CD4-positive, alpha-beta memory T cell (primary cell): ENCODE results near the gene CCM2. TPM values are rescaled to one million over a fixed set of nuclear protein-coding genes. Genes with fewer than 3 reads are reported as not detected.

Source experiments
- CTCF ChIA-PET: fragments of 350-600 bp; sonication (Branson Sonifier 250); formaldehyde crosslinking; loops from one replicate; lab custom pipeline; 2021; ENCODE audit warnings: inconsistent platforms; ENCODE audit not compliant: partially characterized antibody; lab: Charles Lee
- POLR2A ChIA-PET: fragments of 350-600 bp; sonication (Branson Sonifier 250); formaldehyde crosslinking; loops from one replicate; lab custom pipeline; 2021; ENCODE audit not compliant: partially characterized antibody; lab: Charles Lee
- DNase-seq, 5 donors: peaks; one replicate each; pipeline versions ENCODE4 v3.0.0 to v3.0.0-alpha.2; 2020 to 2022; ENCODE audit warnings: mixed read lengths in 1 of 5
- H3K27ac ChIP-seq: one replicate; pipeline ENCODE4 v1.7.0; 2013; ENCODE audit warnings: low read depth, low read length
- H3K27me3 ChIP-seq: 2 replicates; pipeline ENCODE4 v1.7.0; 2013; ENCODE audit warnings: mild to moderate bottlenecking, low read length, moderate library complexity; ENCODE audit not compliant: insufficient read depth
- H3K36me3 ChIP-seq: 2 replicates; pipeline ENCODE4 v1.7.0; 2013; ENCODE audit warnings: mild to moderate bottlenecking, low read length, moderate library complexity; ENCODE audit not compliant: insufficient read depth
- H3K4me1 ChIP-seq: 2 replicates; pipeline ENCODE4 v1.7.0; 2013; ENCODE audit warnings: mild to moderate bottlenecking, low read length, moderate library complexity; ENCODE audit not compliant: insufficient read depth
- H3K4me3 ChIP-seq, 2 donors: one replicate each; pipeline ENCODE4 v1.7.0; 2013; ENCODE audit warnings: low read length in 2 of 2, mild to moderate bottlenecking in 1 of 2
- H3K9me3 ChIP-seq, 2 donors: one replicate each; pipeline ENCODE4 v1.7.0; 2013; ENCODE audit warnings: low read length in 2 of 2, control low read depth in 1 of 2; ENCODE audit not compliant: control insufficient read depth in 1 of 2
- H3K27ac Mint-ChIP-seq, 7 donors: one replicate each; pipeline ENCODE4 v1.8.0; 2020 to 2021; ENCODE audit warnings: mixed read lengths in 7 of 7, mild to moderate bottlenecking in 6 of 7, inconsistent platforms in 3 of 7, moderate library complexity in 3 of 7
- H3K27me3 Mint-ChIP-seq, 2 donors: one replicate each; pipeline ENCODE4 v1.8.0; 2020 to 2021; ENCODE audit warnings: mixed read lengths in 2 of 2
- H3K36me3 Mint-ChIP-seq, 2 donors: one replicate each; pipeline ENCODE4 v1.8.0; 2020 to 2021; ENCODE audit warnings: mixed read lengths in 2 of 2, inconsistent platforms in 1 of 2, mild to moderate bottlenecking in 1 of 2
- H3K4me1 Mint-ChIP-seq, 4 donors: one replicate each; pipeline ENCODE4 v1.8.0; 2020 to 2021; ENCODE audit warnings: mixed read lengths in 4 of 4, mild to moderate bottlenecking in 1 of 4
- H3K4me3 Mint-ChIP-seq, 8 donors: one replicate each; pipeline ENCODE4 v1.8.0; 2020 to 2021; ENCODE audit warnings: mixed read lengths in 8 of 8, mild to moderate bottlenecking in 7 of 8, moderate library complexity in 6 of 8, inconsistent platforms in 3 of 8
- H3K9me3 Mint-ChIP-seq, 8 donors: one replicate each; pipeline ENCODE4 v1.8.0; 2020 to 2021; ENCODE audit warnings: mixed read lengths in 8 of 8, mild to moderate bottlenecking in 5 of 8, inconsistent platforms in 3 of 8, moderate library complexity in 1 of 8
- intact Hi-C: fragments of 100-400 bp; cut with micrococcal nuclease; formaldehyde crosslinking; loops from one replicate; pipeline ENCODE4 v1.15.1; 2023
- polyA plus RNA-seq, 2 donors: library from polyadenylated mRNA; unstranded; fragments of 300-500 nt; fragmentation: Illumina TruSeq; gene quantifications; one replicate each; pipeline ENCODE4 v1.2.3, GENCODE V29; 2021
- total RNA-seq, 2 experiments: library from RNA; stranded (reverse); gene quantifications; one replicate each; pipeline ENCODE4 v1.2.3, GENCODE V29; 2021

Gene CCM2
- total and polyA plus RNA-seq, 4 experiments from 2014 or later: 82.1 to 200 (median 142) TPM

- POLR2A ChIA-PET: interaction anchor here (0.7 to 6.6 kb wide), 5 partner anchors 13 to 41 kb away, joined by 3 to 56 read pairs (median 5); no protein-coding TSS in a partner anchor
- Histone ChIP-seq H3K4me3 (no peak overlapping the region), H3K9me3 (no peaks in the 10 kb centered on the region), H3K27ac (no peak overlapping the region), H3K4me1 (peaks cover 23% of the 10 kb centered on the region), H3K27me3 (no peaks in the 10 kb centered on the region), H3K36me3 (no peaks in the 10 kb centered on the region)
- DNase-seq: peak in 4 of 5 donors; percentile 55 to 71 (median 62)
- Mint-ChIP-seq H3K4me3 (peak overlapping the region in 3 of 8 donors; percentile 16 to 50 (median 41)), H3K9me3 (no peaks in the 10 kb centered on the region), H3K36me3 (peaks cover 21 to 22% of the 10 kb centered on the region in 2 donors), H3K4me1 (peaks cover 27 to 59% (median 39%) of the 10 kb centered on the region in 4 donors), H3K27me3 (no peaks in the 10 kb centered on the region), H3K27ac (peak overlapping the region; percentile 41 to 92 (median 81))
- CTCF ChIA-PET: interaction anchor here (1.9 to 5.4 kb wide), 4 partner anchors 13 to 122 kb away, joined by 4 to 28 read pairs (median 18); partner anchors contain the start of gene CCM2
- intact Hi-C loops: no loop called here
Measured at GRCh38 chr7:45013465-45013967, 13.5 kb downstream of the CCM2 start.

- Mint-ChIP-seq H3K36me3 (peaks cover 17 to 25% of the 10 kb centered on the region in 2 donors), H3K4me3 (peak overlapping the region in 1 of 8 donors; percentile 18), H3K27me3 (no peaks in the 10 kb centered on the region), H3K9me3 (no peaks in the 10 kb centered on the region), H3K4me1 (peaks cover 25 to 52% (median 34%) of the 10 kb centered on the region in 4 donors), H3K27ac (peak overlapping the region in 6 of 7 donors; percentile 36 to 86 (median 66))
- no peak for DNase-seq
- ChIA-PET CTCF (interaction anchor here (0.9 to 5.4 kb wide), 5 partner anchors 11 to 42 kb away, joined by 3 to 28 read pairs (median 14); partner anchors contain the start of gene CCM2), POLR2A (interaction anchor here (0.7 to 6.6 kb wide), 4 partner anchors 12 to 37 kb away, joined by 3 to 56 read pairs (median 8); partner anchors contain the start of gene MYO1G)
- H3K36me3 ChIP-seq: no peaks in the 10 kb centered on the region
- no peak overlapping the region for H3K27ac ChIP-seq
- peaks cover 14% of the 10 kb centered on the region for H3K4me1 ChIP-seq
- H3K27me3 ChIP-seq: no peaks in the 10 kb centered on the region
- H3K4me3 ChIP-seq: no peak overlapping the region
- H3K9me3 ChIP-seq: no peaks in the 10 kb centered on the region
- intact Hi-C loops: no loop called here
Measured at GRCh38 chr7:45015313-45015712, 15.3 kb downstream of the CCM2 start.

- Histone ChIP-seq H3K36me3 (no peaks in the 10 kb centered on the region), H3K4me1 (peaks cover 14% of the 10 kb centered on the region), H3K27ac (no peak overlapping the region), H3K9me3 (no peaks in the 10 kb centered on the region), H3K4me3 (no peak overlapping the region), H3K27me3 (no peaks in the 10 kb centered on the region)
- CTCF ChIA-PET: no interaction called here
- intact Hi-C loops: no loop called here
- DNase-seq: no peak
- Mint-ChIP-seq H3K9me3 (no peaks in the 10 kb centered on the region), H3K36me3 (peaks cover 22 to 29% of the 10 kb centered on the region in 2 donors), H3K27me3 (no peaks in the 10 kb centered on the region), H3K27ac (peak overlapping the region in 6 of 7 donors; percentile 8 to 80 (median 40)), H3K4me3 (no peak overlapping the region), H3K4me1 (peaks cover 30 to 64% (median 46%) of the 10 kb centered on the region in 4 donors)
- POLR2A ChIA-PET: no interaction called here
Measured at GRCh38 chr7:45017253-45017652, 17.3 kb downstream of the CCM2 start.

GRCh38 chr7:45020915-45021314, 20.9 kb downstream of the CCM2 start:
- Histone ChIP-seq H3K27me3 (no peaks in the 10 kb centered on the region), H3K36me3 (no peaks in the 10 kb centered on the region), H3K4me1 (peaks cover 21% of the 10 kb centered on the region), H3K4me3 (no peak overlapping the region), H3K27ac (no peak overlapping the region), H3K9me3 (no peaks in the 10 kb centered on the region)
- CTCF ChIA-PET: interaction anchor here (0.7 to 3.0 kb wide), 5 partner anchors 8 to 47 kb away, joined by 3 to 13 read pairs (median 7); no protein-coding TSS in a partner anchor
- intact Hi-C loops: no loop called here
- DNase-seq: no peak
- Mint-ChIP-seq H3K9me3 (no peaks in the 10 kb centered on the region), H3K27me3 (no peaks in the 10 kb centered on the region), H3K4me3 (no peak overlapping the region), H3K27ac (peak overlapping the region in 6 of 7 donors; percentile 16 to 77 (median 68)), H3K36me3 (peaks cover 15% of the 10 kb centered on the region in 2 donors), H3K4me1 (peaks cover 28 to 65% (median 45%) of the 10 kb centered on the region in 4 donors)
- POLR2A ChIA-PET: interaction anchor here (1.3 to 19.7 kb wide), 3 partner anchors 14 to 42 kb away, joined by 3 to 551 read pairs (median 20); partner anchors contain the start of genes CCM2 and MYO1G

- DNase-seq: no peak
Measured at GRCh38 chr7:45021604-45022296, 21.7 kb downstream of the CCM2 start.

GRCh38 chr7:45024126-45024744, 24.2 kb downstream of the CCM2 start:
- H3K4me3 Mint-ChIP-seq: peak overlapping the region in 1 of 8 donors; percentile 11
- CTCF ChIA-PET: interaction anchor here (1.4 to 3.0 kb wide), 2 partner anchors 22 to 51 kb away, joined by 5 to 13 read pairs; no protein-coding TSS in a partner anchor
- H3K4me3 ChIP-seq: no peak overlapping the region

More at GRCh38 chr7:45021604-45022296, 21.7 kb downstream of the CCM2 start:
- no peak overlapping the region for H3K27ac ChIP-seq
- H3K4me1 Mint-ChIP-seq: peaks cover 32 to 69% (median 50%) of the 10 kb centered on the region in 4 donors
- no peaks in the 10 kb centered on the region for H3K9me3 Mint-ChIP-seq
- peak overlapping the region in 6 of 7 donors; percentile 19 to 90 (median 68) for H3K27ac Mint-ChIP-seq
- H3K4me3 Mint-ChIP-seq: peak overlapping the region in 2 of 8 donors; percentile 33 to 36
- H3K27me3 ChIP-seq: no peaks in the 10 kb centered on the region
- ChIA-PET CTCF (interaction anchor here (0.7 to 3.0 kb wide), 5 partner anchors 7 to 48 kb away, joined by 3 to 13 read pairs (median 7); no protein-coding TSS in a partner anchor), POLR2A (interaction anchor here (1.3 to 19.7 kb wide), 4 partner anchors 10 to 43 kb away, joined by 3 to 551 read pairs (median 12); partner anchors contain the start of genes CCM2 and MYO1G)
- H3K4me3 ChIP-seq: no peak overlapping the region
- H3K36me3 ChIP-seq: no peaks in the 10 kb centered on the region
- H3K4me1 ChIP-seq: peaks cover 29% of the 10 kb centered on the region
- H3K9me3 ChIP-seq: no peaks in the 10 kb centered on the region
- no peaks in the 10 kb centered on the region for H3K27me3 Mint-ChIP-seq
- H3K36me3 Mint-ChIP-seq: peaks cover 13% of the 10 kb centered on the region in 2 donors
- intact Hi-C loops: no loop called here

More at GRCh38 chr7:45024126-45024744, 24.2 kb downstream of the CCM2 start:
- Histone ChIP-seq H3K4me1 (peaks cover 44% of the 10 kb centered on the region), H3K27ac (no peak overlapping the region), H3K27me3 (no peaks in the 10 kb centered on the region), H3K9me3 (no peaks in the 10 kb centered on the region), H3K36me3 (peaks cover 3% of the 10 kb centered on the region)
- Mint-ChIP-seq H3K4me1 (peaks cover 32 to 78% (median 52%) of the 10 kb centered on the region in 4 donors), H3K27me3 (no peaks in the 10 kb centered on the region), H3K36me3 (peaks cover 21 to 32% of the 10 kb centered on the region in 2 donors), H3K27ac (peak overlapping the region; percentile 19 to 88 (median 74)), H3K9me3 (no peaks in the 10 kb centered on the region)
- DNase-seq: no peak
- intact Hi-C loops: no loop called here
- POLR2A ChIA-PET: interaction anchor here (16.4 to 19.7 kb wide), 2 partner anchors 24 to 45 kb away, joined by 379 to 551 read pairs; partner anchors contain the start of genes CCM2 and MYO1G
